GM12801 (cell line): Measurements from ENCODE around the gene ARMC7.

Experiments
- TF ChIP-seq, protein P1 (sequence below): IDR thresholded peaks from one replicate; pipeline ENCODE4 v1.5.1; 2011; ENCODE audit warnings: control low read depth; ENCODE audit not compliant: insufficient read length; ENCODE audit errors: extremely low read depth

ARMC7 gene

GRCh38 chr17:75163074-75163473 is 53.3 kb downstream of the ARMC7 start:
- TF ChIP-seq, protein P1, sequence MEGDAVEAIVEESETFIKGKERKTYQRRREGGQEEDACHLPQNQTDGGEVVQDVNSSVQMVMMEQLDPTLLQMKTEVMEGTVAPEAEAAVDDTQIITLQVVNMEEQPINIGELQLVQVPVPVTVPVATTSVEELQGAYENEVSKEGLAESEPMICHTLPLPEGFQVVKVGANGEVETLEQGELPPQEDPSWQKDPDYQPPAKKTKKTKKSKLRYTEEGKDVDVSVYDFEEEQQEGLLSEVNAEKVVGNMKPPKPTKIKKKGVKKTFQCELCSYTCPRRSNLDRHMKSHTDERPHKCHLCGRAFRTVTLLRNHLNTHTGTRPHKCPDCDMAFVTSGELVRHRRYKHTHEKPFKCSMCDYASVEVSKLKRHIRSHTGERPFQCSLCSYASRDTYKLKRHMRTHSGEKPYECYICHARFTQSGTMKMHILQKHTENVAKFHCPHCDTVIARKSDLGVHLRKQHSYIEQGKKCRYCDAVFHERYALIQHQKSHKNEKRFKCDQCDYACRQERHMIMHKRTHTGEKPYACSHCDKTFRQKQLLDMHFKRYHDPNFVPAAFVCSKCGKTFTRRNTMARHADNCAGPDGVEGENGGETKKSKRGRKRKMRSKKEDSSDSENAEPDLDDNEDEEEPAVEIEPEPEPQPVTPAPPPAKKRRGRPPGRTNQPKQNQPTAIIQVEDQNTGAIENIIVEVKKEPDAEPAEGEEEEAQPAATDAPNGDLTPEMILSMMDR = no peak

DNA sequence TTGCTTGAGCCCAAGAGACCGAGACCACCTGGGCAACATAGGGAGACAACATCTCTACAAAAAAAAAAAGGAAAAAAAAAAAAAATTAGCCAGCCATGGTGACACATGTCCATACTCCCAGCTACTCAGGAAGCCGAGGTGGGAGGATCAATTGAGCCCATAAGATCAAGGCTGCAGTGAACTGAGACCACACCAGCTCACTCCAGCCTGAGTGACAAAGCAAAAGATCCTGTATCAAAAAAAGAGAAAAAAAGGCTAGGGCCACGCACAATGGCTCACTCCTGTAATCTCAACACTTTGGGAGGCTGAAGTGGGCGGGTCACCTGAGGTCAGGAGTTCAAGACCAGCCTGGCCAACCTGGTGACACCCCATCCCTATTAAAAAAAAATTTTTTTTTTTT is 59.2 kb downstream of the ARMC7 start:
- TF ChIP-seq, protein P1 = no peak

GRCh38 chr17:75173526-75173925 is 63.8 kb downstream of the ARMC7 start:
- TF ChIP-seq, protein P1 = no peak

- TF ChIP-seq, protein P1 = no peak
These were observed 65.2 kb downstream of the ARMC7 start for GRCh38 chr17:75174996-75175395.

- TF ChIP-seq, protein P1 = no peak
These were observed 66.9 kb downstream of the ARMC7 start for GRCh38 chr17:75176625-75177024.

DNA sequence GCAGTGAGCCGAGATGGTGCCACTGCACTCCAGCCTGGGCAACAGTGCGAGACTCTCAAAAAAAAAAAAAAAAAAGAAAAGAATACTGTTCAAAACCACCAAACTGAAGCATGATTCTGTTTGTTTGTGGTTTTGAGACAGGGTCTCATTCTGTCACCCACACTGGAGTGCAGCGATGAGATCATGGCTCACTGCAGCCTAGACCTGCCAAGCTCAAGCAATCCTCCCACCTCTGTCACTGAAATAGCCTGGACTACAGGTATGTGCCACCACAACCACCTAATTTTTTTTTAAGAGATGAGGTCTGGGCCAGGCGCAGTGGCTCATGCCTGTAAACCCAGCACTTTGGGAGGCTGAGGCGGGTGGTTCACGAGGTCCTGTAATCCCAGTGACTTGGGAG is 68.7 kb downstream of the ARMC7 start:
- TF ChIP-seq, protein P1 = no peak
